Measurements from ENCODE around the gene EPHB6.

The EPHB6 gene

GRCh38 chr7:142887282-142888015 is 32.6 kb downstream of the EPHB6 start:
- Histone ChIP-seq H3K27me3 (ENCODE audit: insufficient read depth, low read depth, severe bottlenecking) (no peaks in the 10 kb centered on the region), H3K27ac (no peak overlapping the region), H3K4me3 (ENCODE audit: low read depth, low read length) (no peak overlapping the region), H3K9me3 (ENCODE audit: severe bottlenecking) (no peaks in the 10 kb centered on the region), H3K36me3 (no peaks in the 10 kb centered on the region)
- no peak for DNase-seq
- TF ChIP-seq CTCF (IDR thresholded peaks at IDR 0.05; ENCODE audit: low read depth, low read length): no peak

GRCh38 chr7:142889816-142890215 is 34.9 kb downstream of the EPHB6 start:
- Histone ChIP-seq H3K27ac (no peak overlapping the region), H3K36me3 (no peaks in the 10 kb centered on the region), H3K27me3 (ENCODE audit: insufficient read depth, low read depth, severe bottlenecking) (no peaks in the 10 kb centered on the region), H3K4me3 (ENCODE audit: low read depth, low read length) (no peak overlapping the region), H3K9me3 (ENCODE audit: severe bottlenecking) (no peaks in the 10 kb centered on the region)
- no peak for DNase-seq
- no peak for TF ChIP-seq CTCF (IDR thresholded peaks at IDR 0.05; ENCODE audit: low read depth, low read length)

DNA sequence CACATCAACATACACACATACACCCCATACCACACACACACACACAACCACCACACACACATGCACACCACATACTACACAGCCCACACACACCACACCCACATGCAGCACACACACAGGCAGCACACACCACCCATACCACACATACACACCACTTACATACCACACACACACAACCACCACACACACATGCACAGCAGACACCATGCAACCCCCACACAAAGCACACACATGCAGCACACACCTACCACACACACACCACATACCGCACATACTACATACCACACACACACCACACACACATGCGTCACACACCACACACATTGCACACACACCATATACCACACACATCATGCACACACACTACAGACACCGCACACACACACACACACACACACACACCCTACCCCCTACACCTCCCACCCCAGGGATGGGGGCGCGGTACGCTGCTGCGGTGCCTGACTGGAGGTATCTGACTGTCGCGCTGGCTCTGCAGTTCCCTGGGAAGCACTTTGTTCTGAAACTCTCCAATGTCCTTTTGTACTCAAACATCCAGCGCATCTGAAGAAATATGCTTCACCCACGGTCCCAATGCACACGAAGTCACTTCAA is 36.1 kb downstream of the EPHB6 start:
- DNase-seq: no peak
- H3K36me3 ChIP-seq: no peaks in the 10 kb centered on the region
- H3K27ac ChIP-seq: no peak overlapping the region
- H3K27me3 ChIP-seq (ENCODE audit: insufficient read depth, low read depth, severe bottlenecking): no peaks in the 10 kb centered on the region
- TF ChIP-seq CTCF (IDR thresholded peaks at IDR 0.05; ENCODE audit: low read depth, low read length): no peak
- no peaks in the 10 kb centered on the region for H3K9me3 ChIP-seq (ENCODE audit: severe bottlenecking)
- no peak overlapping the region for H3K4me3 ChIP-seq (ENCODE audit: low read depth, low read length)

GRCh38 chr7:142891490-142892082 is 36.7 kb downstream of the EPHB6 start:
- no peak overlapping the region for H3K27ac ChIP-seq
- no peak overlapping the region for H3K4me3 ChIP-seq (ENCODE audit: low read depth, low read length)
- H3K27me3 ChIP-seq (ENCODE audit: insufficient read depth, low read depth, severe bottlenecking): no peaks in the 10 kb centered on the region
- no peak for DNase-seq
- no peaks in the 10 kb centered on the region for H3K9me3 ChIP-seq (ENCODE audit: severe bottlenecking)
- no peaks in the 10 kb centered on the region for H3K36me3 ChIP-seq
- TF ChIP-seq CTCF (IDR thresholded peaks at IDR 0.05; ENCODE audit: low read depth, low read length): no peak

DNA sequence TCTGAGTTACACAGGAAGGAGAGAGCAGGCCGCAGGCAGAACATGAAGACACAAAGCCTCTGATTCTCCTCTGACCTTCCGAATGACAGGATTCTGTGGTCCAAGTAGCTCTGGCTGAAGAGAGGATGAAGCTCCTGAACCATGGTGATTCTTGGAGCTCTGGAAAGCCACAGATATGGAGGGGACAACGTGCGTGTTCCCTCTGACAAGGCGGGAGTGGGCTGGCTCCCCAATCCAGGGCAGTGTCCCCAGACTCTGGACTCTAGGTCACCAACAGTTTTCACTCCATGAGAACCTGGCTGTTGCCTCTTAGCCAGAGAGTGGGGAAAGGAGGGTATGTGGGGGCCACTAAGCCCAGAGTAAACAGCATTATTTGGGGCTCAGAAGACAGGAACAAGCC is 38.1 kb downstream of the EPHB6 start:
- Histone ChIP-seq H3K4me3 (ENCODE audit: low read depth, low read length) (no peak overlapping the region), H3K27me3 (ENCODE audit: insufficient read depth, low read depth, severe bottlenecking) (no peaks in the 10 kb centered on the region), H3K9me3 (ENCODE audit: severe bottlenecking) (no peaks in the 10 kb centered on the region), H3K36me3 (no peaks in the 10 kb centered on the region), H3K27ac (no peak overlapping the region)
- no peak for DNase-seq
- no peak for TF ChIP-seq CTCF (IDR thresholded peaks at IDR 0.05; ENCODE audit: low read depth, low read length)

Measured in WERI-Rb-1 (cell line).